DMS153 (cell line): ENCODE results near the gene RAB17.
"Not testable (repeated sequence)": the region's sequence is repeated elsewhere in the genome, so short reads cannot be mapped to it uniquely, and the experiment has no call there.

Experiments
- DNase-seq: peaks from one replicate; lab custom pipeline; 2025; lab: John Stamatoyannopoulos, UW

The RAB17 gene

DNA sequence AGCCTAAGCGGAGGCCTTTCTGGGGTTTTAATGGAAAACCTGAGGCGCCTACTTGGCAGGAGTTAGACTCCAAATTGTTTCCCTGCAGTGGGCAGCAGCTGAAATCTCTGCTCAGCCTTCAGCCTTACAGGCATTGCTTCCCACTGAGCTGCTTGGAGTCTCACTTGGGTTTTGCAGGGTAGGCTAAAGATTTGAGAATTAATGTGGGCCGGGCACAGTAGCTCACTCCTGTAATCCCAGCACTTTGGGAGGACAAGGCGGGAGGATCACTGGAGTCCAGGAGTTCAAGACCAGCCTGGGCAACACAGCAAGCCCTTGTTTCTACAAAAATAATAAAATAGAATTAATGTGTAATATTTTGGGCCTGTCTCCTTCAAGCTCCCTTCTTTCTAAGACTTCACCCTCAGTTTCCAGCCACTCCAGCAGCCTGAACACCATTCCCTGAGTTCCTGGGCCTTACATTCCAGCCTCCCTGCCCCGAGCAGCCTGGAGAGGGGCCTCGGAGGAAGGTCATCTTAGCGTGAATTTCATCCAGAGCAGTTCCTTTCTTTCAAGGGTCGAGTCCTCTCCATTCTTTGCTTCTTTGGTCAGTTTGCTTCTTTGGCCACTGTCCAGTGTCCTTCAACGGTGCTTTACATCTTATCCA, 9.1 kb upstream of the RAB17 start:
- no peak for DNase-seq

DNA sequence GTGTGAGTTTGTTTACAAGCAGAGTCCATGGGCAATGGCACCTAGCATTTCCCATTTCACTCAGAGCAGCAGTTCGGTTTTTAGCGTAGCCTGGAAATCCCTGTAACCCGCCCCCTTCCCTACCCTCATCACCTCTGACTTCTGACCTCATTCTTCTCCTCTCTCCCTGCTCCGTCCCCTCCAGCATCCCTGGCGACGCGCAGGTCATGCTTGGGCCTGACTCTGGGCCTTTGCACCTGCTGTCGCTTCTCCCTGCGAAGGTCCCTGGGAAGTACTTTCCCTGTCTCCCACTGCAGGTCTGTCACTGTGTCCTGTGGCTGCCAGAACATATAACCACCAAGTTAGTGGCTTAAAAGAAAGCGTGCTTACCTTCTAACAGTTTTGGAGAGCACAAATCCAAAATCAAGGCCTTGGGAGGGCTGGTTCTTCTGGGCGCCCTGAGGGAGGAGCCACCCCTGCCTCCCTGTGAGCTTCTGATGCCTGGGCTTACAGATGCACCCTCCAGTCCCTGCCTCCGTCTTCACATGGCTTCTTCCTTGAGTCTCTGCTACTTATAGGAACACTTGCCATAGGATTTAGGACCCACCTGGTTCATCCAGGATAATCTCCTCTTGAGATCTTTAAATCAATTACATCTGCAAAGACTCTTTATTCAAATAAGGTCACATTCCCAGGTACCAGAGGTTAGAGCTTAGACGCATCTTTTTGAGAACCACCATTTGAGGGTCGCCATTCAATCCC, 8.1 kb upstream of the RAB17 start:
- no peak for DNase-seq

DNA sequence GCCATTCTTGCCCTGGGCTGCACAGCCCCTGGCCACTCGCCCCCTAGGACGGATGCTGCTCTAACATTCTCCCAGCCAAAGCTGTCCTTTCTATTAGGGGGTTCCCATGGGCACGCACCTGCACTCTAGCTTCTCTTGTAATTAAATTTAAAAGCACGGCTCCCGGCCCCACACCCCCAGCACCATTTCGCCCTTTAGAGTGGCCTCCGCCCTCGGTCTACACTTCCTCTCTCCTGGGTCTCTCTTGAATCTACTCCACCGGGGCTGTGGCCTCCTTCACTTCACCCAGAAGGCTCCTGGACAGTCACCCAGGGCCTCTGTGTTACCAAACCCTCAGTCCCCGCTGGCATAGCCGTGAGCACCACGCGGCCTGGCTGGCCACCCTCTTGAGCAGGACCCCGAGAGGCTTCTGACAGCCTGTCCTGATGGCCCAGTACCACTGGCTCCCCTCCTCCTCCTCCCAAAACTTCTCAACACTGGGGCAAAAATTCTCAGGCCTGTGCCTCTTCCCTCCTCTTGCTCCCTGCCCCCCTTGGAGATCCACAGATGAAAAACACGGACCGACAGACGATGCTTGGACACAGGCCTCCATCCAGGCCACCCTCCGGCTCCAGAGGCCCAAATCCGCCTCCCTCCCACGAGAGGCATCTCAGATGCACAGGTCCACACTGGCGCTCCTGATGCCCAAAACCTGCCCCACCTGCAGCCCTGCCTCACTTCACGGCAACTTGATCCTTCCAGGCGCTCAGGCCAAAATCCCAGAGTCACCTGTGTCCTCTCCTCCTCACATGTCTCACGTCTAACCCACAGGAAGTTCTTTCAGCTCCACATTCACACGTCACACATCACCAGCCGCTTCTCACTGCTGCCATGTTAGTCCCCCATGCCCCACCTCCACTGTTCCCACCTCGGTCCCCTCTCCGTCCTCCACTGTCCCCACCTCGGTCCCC, 6.9 kb upstream of the RAB17 start:
- DNase-seq: no peak

DNA sequence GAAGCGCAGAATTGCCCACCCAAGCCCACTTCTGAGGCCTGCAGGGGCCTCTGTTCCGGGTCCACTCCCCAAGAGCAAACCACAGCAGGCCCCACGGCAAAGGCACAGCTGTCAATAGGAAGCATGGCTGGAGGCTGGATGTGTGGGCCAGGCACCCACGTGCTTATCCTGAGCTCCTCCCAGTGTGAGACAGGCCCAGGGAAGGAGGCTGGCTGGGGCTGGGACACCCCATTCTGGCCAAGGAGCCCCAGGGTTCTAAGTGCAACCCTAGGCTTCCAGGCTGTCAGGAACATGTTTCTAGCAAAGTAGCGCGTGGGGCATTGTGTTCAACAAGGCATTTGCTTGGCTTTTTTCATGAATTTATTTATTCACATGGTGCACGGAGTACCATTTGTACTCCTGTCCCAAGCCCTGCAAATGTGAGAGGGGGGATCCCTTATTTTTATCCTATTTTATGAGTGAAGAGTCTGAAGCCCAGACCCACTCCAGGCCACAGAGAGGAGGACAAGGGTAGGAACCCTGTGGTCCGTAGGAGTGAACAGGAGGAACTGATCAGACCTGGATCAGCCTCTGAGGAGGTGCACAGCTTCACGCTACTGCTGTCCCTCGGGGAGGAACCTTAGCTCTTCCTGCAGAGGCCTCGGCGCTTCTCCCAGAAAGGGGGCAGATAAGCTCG, 6.1 kb upstream of the RAB17 start:
- no peak for DNase-seq

DNA sequence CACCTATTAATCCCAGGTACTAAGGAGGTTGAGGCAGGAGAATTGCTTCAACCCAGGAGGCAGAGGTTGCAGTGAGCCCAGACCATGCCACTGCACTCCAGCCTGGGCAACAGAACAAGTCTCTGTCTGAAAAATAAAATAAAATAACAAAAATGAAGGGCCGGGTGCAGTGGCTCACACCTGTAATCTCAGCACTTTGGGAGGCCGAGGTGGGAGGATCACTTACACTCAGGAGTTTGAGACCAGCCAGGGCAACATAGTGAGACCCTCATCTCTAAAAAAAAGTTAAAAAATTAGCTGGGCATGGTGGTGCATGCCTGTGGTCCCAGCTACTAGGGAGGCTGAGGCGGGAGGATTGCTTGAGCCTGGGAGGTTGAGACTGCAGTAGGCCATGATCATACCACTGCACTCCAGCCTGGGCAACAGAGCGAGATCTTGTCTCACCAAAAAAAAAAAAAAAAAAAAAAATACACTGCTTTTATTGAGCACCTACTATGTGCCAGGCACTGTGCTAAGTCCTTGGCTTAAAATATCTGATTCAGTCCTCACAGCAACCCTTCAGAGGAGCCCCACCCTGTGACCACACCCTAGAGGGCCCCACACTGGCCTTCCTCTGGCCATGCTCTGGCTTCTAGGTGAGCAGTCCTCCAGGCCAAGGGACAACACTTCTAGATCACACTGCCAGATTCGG, 5.4 kb upstream of the RAB17 start:
- not testable (repeated sequence) for DNase-seq

DNA sequence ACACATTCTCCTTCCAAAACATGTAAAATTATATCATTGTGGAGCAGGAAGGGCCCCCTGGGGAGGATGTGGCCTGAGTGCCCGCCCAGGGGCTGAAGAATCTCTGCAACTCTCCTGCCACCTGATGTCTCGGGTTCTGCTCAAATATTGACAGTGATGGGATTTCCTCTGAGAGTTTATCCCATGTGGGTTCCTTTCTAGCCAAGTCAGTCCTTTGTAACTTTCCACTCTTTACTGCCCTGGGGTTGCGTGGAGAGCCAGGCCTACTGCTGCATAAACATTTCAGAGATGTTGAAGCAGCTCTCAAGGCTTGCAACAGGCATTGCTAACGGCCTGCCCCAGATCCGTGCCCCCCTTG, 4.0 kb upstream of the RAB17 start:
- DNase-seq: no peak

DNA sequence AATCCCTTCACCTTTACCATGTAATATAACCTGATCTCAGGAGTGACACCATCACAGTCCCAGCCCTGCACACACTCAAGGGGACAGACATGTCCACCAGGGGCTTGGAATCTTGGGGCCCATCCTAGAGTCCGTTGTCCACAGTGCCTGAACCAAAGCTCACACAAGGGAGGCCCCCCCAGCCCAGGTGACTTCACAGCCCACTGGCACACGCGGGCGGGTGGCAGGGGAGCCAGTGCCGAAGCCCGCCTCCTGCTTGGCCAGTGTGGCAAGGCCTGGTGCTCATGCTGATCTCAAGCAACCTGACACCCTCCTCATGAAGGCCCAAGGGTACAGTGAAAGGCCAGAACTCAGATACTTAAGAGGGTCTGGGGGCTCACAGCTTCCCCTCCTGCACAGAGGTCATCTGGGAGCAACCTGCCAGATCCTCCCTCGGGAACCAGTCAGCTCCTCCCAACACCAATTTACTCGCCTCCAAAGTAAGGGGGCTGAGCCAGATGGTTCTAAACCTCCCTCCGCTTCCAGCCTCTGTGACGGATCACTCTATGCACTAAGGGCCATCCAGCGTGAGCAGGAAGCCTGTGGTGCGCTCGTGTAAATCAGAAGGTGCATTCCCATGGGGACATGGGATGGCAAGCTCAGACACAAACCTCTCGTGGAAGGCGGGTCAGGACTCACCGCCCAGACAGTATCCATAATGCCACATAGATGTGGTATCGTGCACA, 3.2 kb upstream of the RAB17 start:
- DNase-seq: no peak

DNA sequence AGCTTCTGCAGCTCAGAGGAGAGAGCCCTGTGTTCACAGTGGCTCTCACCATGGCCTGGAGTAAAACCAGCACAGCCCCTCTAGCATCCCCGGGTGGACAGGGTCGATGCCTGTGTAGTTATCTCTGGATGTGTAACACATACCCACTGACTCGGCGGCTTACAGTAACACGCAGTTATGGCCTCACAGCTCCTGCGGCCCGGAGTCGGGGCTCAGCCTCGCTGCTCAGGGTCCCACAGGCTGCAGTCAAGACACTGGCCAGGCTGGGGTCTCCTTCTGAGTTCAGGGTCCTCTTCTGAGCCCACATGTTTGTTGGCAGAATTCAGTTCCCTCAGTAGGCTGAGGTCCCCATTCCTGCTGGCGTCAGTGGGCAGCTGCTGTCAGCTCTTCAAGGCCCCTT, 2.5 kb upstream of the RAB17 start:
- DNase-seq: no peak

DNA sequence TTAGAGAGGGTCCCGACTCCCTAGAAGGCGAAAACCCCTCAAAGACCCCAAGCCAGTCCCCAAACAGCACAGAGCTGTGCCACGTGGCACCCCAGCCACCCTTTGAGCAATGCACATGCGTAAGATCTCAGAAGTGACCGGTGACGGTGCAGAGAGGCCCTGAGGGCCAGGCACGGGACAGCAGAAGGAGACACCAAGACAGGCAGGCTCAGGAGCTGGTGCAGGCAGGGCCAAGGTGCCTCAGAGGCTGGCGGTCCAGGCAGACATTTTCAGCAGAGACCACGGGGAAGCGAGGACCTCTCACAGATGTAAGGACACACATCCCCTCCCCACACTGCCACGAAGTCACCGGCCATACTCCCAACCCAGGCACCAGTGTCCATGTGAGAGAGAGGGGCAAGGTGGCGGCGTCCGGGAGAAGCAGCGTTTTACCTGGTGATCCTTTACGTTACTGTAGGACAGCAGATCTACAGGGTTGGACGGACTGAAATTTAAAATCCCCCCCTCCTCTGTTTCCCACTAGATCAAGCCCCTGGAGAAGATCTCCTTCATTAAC, 2.0 kb upstream of the RAB17 start:
- DNase-seq: no peak

DNA sequence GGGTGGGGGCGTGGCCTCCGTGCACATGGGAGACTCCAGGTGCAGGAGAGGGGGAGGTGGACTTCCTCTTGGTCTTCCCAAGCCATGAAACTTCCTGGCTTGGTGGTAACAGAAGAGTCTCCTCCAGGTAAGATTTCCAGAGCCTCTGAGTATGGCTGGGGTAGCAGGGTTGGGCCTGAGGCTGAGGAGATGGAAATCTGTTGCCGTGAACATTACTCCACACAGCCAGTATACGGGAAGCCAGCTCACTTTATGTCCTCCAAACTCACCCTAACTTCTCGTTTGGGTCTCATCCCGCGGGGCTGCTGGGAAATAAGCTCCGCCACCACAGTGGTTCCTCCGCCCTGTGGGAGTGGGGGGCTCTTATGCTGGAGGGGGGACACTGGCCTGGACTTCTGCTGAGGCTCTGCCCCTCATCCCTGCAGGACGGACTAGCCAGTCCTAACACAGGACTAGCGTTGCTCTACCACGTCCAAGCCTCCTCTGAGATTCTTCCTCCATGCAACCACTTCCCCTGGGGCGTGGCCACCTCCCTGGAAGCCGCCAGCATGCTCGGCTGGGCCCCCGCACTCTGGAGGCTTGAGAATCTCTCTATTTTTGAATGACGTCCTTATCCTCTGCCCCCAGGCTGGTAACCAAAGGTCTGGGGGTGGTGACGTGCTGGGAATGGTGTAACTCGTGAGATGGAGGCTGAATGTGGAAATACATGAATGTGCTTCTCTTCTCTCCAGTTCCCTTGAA, 777 bp upstream of the RAB17 start:
- DNase-seq: peak; percentile 79

DNA sequence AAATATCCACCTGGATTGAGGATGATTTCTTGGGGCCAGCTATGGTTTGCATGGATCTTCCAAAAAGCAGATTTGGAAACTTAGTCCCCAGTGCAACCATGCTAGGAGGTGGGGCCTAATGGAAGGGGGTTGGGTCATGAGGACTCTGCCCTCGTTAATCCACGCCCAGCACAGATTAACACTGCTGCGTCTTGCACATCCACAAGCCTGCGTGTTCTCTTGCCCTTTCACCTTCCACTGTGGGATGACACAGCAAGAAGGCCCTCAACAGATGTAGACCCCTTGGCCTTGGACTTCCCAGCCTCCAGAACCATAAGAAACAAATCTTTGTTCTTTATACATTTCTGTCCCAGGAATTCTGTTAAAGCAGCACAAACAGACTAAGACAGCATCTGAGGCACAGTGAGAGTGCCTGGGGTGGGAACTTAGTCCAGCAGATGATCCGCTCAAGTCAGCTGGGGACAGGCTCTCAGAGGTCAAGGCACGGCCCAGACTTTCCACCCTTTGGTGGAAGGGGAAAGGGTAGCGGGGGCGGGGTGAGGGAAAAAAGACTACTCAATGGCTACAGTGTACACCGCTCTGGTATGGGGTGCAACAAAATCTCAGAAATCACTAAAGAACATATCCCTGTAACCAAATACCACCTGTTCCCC, 2.4 kb downstream of the RAB17 start:
- DNase-seq: no peak

DNA sequence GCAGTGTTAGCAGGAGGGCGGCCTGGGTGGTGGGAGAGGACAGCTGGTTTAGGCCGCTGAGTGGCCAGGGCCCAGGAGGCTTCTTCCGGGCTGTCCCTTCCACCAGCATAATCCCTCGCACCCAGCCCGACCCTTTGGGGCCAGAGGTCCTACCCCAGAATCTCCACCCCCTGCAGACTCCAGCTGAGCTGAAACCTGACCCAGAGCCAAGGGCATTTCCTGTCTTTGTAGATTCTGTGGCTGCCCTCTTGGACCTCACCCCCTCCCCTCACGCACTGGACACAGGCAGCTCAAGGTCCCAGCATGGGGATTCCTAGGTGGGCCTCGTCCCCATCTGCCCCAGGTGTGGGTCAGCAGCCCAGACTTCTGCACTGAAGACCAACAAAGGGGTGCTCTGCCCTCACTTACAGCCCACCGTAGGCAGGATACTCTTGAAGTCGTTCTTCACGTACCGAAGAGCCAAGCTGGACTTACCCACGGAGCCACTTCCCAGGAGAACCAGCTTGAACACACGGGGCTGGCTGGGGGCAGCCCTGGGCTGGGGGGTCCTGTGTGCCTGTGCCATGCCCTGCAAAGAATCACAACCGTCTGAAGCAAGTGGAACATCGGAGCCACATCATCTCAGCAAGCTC, 4.8 kb downstream of the RAB17 start:
- DNase-seq: no peak

DNA sequence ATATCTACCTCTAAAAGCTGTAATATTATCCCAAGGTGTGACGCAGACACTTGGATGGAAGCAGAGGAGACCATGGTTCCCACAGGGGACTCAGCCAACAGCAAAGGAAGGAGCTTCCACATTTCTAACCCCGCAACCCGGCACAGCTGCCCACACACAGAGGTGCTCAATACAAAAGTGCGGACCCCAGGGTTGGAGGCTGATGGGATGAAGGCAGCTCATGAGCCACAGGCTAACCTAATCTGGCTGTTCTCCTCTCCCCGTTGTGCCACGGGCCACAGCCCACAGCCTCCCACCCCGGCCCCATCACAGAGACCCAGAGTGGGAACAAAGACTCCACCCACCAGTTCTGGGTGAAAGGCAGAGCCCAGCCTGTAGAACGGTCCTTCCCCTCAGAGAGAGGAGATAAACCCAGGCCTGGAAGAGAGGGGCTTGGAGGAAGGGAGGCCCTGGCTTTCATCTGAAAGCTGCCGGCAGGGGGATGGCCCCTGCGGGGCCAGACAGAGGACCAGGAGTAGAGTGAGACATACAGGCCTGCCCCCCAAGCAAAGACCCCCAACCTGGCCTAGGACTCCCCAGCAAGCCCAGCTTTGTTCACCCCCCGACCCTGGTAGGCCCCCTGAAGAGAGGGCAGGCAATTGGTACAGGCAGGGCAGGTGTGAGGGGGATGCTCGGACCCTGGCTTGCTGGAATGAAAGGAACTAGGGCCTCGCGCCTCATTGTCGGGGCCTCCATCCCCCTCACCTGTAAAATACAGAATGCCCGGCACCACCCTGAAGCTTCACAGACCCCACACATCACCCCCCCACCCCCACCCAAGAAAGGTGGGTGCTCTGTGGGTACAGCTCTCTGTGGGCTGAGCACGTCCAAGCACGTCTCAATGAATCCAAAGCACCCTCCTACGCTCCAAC, 6.9 kb downstream of the RAB17 start:
- DNase-seq: no peak

DNA sequence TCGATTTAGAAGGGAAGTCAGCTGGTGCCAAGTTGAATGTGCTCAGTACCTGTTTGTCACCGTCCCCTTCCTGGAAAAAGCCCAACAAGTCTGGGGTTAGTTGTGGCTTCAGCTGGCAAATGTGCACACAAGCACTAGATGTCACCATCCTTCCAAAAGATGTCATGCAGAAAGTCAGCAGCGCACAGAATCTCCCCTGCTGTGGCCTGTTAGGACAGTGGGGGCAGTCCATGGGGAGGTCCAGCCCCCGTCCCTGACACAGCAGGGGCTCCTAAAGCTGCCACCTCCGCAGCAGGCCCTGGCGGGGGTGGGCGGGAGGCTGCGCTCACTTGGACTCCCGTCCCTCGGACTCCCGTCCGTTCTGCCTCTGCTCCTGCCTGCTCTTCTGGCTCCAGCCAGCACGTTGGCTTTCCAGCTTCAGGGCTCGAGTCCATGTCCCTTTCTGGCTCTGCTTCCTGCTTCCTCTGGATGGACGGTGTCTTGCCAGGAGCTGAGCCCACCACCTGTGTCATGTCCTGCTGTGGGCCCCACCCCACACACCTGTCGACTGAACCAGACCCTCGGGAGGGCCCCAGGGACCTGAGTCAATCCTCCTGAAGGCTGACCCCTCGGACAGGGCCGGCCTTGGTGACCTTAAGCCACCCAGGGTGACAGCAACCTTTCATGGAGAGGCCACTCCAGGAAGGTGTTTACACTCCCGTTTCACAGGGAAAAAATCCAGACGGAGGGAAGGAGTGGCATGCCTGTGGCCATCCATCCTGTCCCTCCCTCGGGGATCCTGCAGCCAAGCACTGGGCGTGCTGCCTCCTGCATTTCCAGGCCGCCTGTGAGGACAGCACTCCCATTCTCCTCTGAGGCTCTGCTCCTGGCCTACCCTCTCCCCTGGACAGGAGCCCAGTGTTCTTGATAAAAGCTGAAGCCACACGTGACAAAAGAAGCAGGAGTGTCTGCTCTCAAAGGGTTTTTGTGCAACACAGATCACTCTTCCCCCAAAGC, 8.5 kb downstream of the RAB17 start:
- DNase-seq: peak; percentile 83

DNA sequence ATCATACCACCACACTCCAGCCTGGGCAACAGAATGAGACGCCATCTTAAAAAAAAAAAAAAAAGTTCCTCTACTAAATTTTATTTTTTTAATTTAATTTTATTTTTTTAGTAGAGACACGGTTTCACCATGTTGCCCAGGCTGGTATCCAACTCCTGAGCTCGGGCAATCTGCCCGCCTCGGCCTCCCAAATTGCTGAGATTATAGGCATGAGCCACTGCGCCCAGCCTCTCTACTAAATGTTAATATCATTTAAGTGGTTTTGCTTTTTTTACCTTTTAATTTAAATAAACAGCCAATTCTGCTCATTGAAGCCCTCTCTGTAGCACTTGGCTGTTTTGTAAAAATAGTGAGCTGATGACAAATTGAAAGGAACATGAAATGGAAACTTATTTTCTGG, 9.2 kb downstream of the RAB17 start:
- no peak for DNase-seq
